ENCODE results near the gene TCTA. TPM values are rescaled to one million over a fixed set of nuclear protein-coding genes. Genes with fewer than 3 reads are reported as not detected.
A peak's percentile ranks its signal among the peaks of the same experiment; 100 is the strongest.

TCTA gene
- total and polyA plus RNA-seq, 7 experiments from 2014 or later: 24.9 to 48.3 (median 33.1) TPM

- no peaks in the 10 kb centered on the region for H3K36me3 ChIP-seq (ENCODE audit: control insufficient read depth in 2 of 3, insufficient read depth in 3 of 3, low read length in 3 of 3)
- DNase-seq (no peak), ATAC-seq (no peak)
- no peaks in the 10 kb centered on the region for H3K4me1 ChIP-seq (ENCODE audit: control insufficient read depth in 2 of 2, insufficient read depth in 2 of 2, low read length in 2 of 2)
- Mint-ChIP-seq H3K27me3 (no peaks in the 10 kb centered on the region), H3K4me1 (peaks cover 0 to under 1% (median 0%) of the 10 kb centered on the region in 7 donors), H3K36me3 (no peaks in the 10 kb centered on the region), H3K9me3 (no peaks in the 10 kb centered on the region), H3K4me3 (no peak overlapping the region), H3K27ac (no peak overlapping the region)
- H3K27me3 ChIP-seq (ENCODE audit: control insufficient read depth in 2 of 2, insufficient read depth in 2 of 2, low read length in 2 of 2): no peaks in the 10 kb centered on the region
- POLR2A ChIA-PET: no interaction called here
- no peak overlapping the region for H3K4me3 ChIP-seq (ENCODE audit: low read length)
- H3K27ac ChIP-seq (ENCODE audit: low read depth, low read length): no peak overlapping the region
- no peaks in the 10 kb centered on the region for H3K9me3 ChIP-seq (ENCODE audit: control insufficient read depth in 2 of 3, low read length in 3 of 3)
- intact Hi-C loops (cut with micrococcal nuclease): no loop called here
- CTCF ChIA-PET: no interaction called here
Measured at GRCh38 chr3:49456466-49456865, 44.2 kb downstream of the TCTA start.

- DNase-seq (no peak), ATAC-seq (no peak)
- H3K4me1 ChIP-seq (ENCODE audit: control insufficient read depth in 2 of 2, insufficient read depth in 2 of 2, low read length in 2 of 2): no peaks in the 10 kb centered on the region
- no peaks in the 10 kb centered on the region for H3K36me3 ChIP-seq (ENCODE audit: control insufficient read depth in 2 of 3, insufficient read depth in 3 of 3, low read length in 3 of 3)
- POLR2A ChIA-PET: no interaction called here
- CTCF ChIA-PET: interaction anchor here (0.6 to 1.3 kb wide), 3 partner anchors 56 to 504 kb away, joined by 3 to 4 read pairs (median 3); partner anchors contain the start of gene USP4
- no peaks in the 10 kb centered on the region for H3K9me3 ChIP-seq (ENCODE audit: control insufficient read depth in 2 of 3, low read length in 3 of 3)
- no peaks in the 10 kb centered on the region for H3K9me3 Mint-ChIP-seq
- intact Hi-C loops (cut with micrococcal nuclease): no loop called here
- no peak overlapping the region for H3K27ac Mint-ChIP-seq
- H3K4me3 ChIP-seq (ENCODE audit: low read length): no peak overlapping the region
- H3K27me3 ChIP-seq (ENCODE audit: control insufficient read depth in 2 of 2, insufficient read depth in 2 of 2, low read length in 2 of 2): no peaks in the 10 kb centered on the region
- H3K4me3 Mint-ChIP-seq: no peak overlapping the region
- no peaks in the 10 kb centered on the region for H3K36me3 Mint-ChIP-seq
- H3K27me3 Mint-ChIP-seq: no peaks in the 10 kb centered on the region
- peaks cover 0 to 5% (median 0%) of the 10 kb centered on the region in 7 donors for H3K4me1 Mint-ChIP-seq
- H3K27ac ChIP-seq (ENCODE audit: low read depth, low read length): no peak overlapping the region
Measured at GRCh38 chr3:49460188-49460890, 48.1 kb downstream of the TCTA start.

- no peak overlapping the region for H3K4me3 ChIP-seq (ENCODE audit: low read length)
- H3K27me3 ChIP-seq (ENCODE audit: control insufficient read depth in 2 of 2, insufficient read depth in 2 of 2, low read length in 2 of 2): no peaks in the 10 kb centered on the region
- H3K27ac ChIP-seq (ENCODE audit: low read depth, low read length): no peak overlapping the region
- no peaks in the 10 kb centered on the region for H3K4me1 ChIP-seq (ENCODE audit: control insufficient read depth in 2 of 2, insufficient read depth in 2 of 2, low read length in 2 of 2)
- no peaks in the 10 kb centered on the region for H3K36me3 ChIP-seq (ENCODE audit: control insufficient read depth in 2 of 3, insufficient read depth in 3 of 3, low read length in 3 of 3)
- intact Hi-C loops (cut with micrococcal nuclease): no loop called here
- peaks cover 0 to 5% (median 0%) of the 10 kb centered on the region in 7 donors for H3K4me1 Mint-ChIP-seq
- ChIA-PET POLR2A (no interaction called here), CTCF (interaction anchor here (0.6 to 1.3 kb wide), 4 partner anchors 12 to 504 kb away, joined by 3 to 4 read pairs (median 3); partner anchors contain the start of gene USP4)
- no peaks in the 10 kb centered on the region for H3K36me3 Mint-ChIP-seq
- no peaks in the 10 kb centered on the region for H3K27me3 Mint-ChIP-seq
- no peaks in the 10 kb centered on the region for H3K9me3 Mint-ChIP-seq
- DNase-seq (no peak), ATAC-seq (no peak)
- no peak overlapping the region for H3K4me3 Mint-ChIP-seq
- no peak overlapping the region for H3K27ac Mint-ChIP-seq
- no peaks in the 10 kb centered on the region for H3K9me3 ChIP-seq (ENCODE audit: control insufficient read depth in 2 of 3, low read length in 3 of 3)
Measured at GRCh38 chr3:49460956-49461355, 48.7 kb downstream of the TCTA start.

GRCh38 chr3:49461443-49462171 lies 49.4 kb downstream of the TCTA start:
- Histone ChIP-seq H3K27me3 (ENCODE audit: control insufficient read depth in 2 of 2, insufficient read depth in 2 of 2, low read length in 2 of 2) (no peaks in the 10 kb centered on the region), H3K4me3 (ENCODE audit: low read length) (no peak overlapping the region), H3K36me3 (ENCODE audit: control insufficient read depth in 2 of 3, insufficient read depth in 3 of 3, low read length in 3 of 3) (no peaks in the 10 kb centered on the region), H3K27ac (ENCODE audit: low read depth, low read length) (no peak overlapping the region), H3K9me3 (ENCODE audit: control insufficient read depth in 2 of 3, low read length in 3 of 3) (no peaks in the 10 kb centered on the region), H3K4me1 (ENCODE audit: control insufficient read depth in 2 of 2, insufficient read depth in 2 of 2, low read length in 2 of 2) (no peaks in the 10 kb centered on the region)
- H3K4me1 Mint-ChIP-seq: peaks cover 0 to 5% (median 0%) of the 10 kb centered on the region in 7 donors
- ChIA-PET POLR2A (no interaction called here), CTCF (interaction anchor here (1.1 kb wide), 1 partner anchor 13 kb away, joined by 3 read pairs; no protein-coding TSS in a partner anchor)
- DNase-seq (no peak), ATAC-seq (no peak)
- no peak overlapping the region for H3K4me3 Mint-ChIP-seq
- no peaks in the 10 kb centered on the region for H3K36me3 Mint-ChIP-seq
- H3K27ac Mint-ChIP-seq: peak overlapping the region in 1 of 9 donors; percentile 68
- H3K27me3 Mint-ChIP-seq: no peaks in the 10 kb centered on the region
- intact Hi-C loops (cut with micrococcal nuclease): no loop called here
- H3K9me3 Mint-ChIP-seq: no peaks in the 10 kb centered on the region

- Histone ChIP-seq H3K4me3 (ENCODE audit: low read length) (no peak overlapping the region), H3K27ac (ENCODE audit: low read depth, low read length) (no peak overlapping the region), H3K4me1 (ENCODE audit: control insufficient read depth in 2 of 2, insufficient read depth in 2 of 2, low read length in 2 of 2) (no peaks in the 10 kb centered on the region), H3K9me3 (ENCODE audit: control insufficient read depth in 2 of 3, low read length in 3 of 3) (no peaks in the 10 kb centered on the region), H3K27me3 (ENCODE audit: control insufficient read depth in 2 of 2, insufficient read depth in 2 of 2, low read length in 2 of 2) (no peaks in the 10 kb centered on the region), H3K36me3 (ENCODE audit: control insufficient read depth in 2 of 3, insufficient read depth in 3 of 3, low read length in 3 of 3) (no peaks in the 10 kb centered on the region)
- no peak overlapping the region for H3K4me3 Mint-ChIP-seq
- H3K27me3 Mint-ChIP-seq: no peaks in the 10 kb centered on the region
- ATAC-seq (no peak), DNase-seq (no peak)
- peaks cover 0 to 5% (median 0%) of the 10 kb centered on the region in 7 donors for H3K4me1 Mint-ChIP-seq
- ChIA-PET CTCF (interaction anchor here (1.1 kb wide), 1 partner anchor 13 kb away, joined by 3 read pairs; no protein-coding TSS in a partner anchor), POLR2A (no interaction called here)
- no peaks in the 10 kb centered on the region for H3K36me3 Mint-ChIP-seq
- no peak overlapping the region for H3K27ac Mint-ChIP-seq
- intact Hi-C loops (cut with micrococcal nuclease): no loop called here
- H3K9me3 Mint-ChIP-seq: no peaks in the 10 kb centered on the region
Measured at GRCh38 chr3:49462222-49462621, 50.0 kb downstream of the TCTA start.

- Histone ChIP-seq H3K4me3 (ENCODE audit: low read length) (no peak overlapping the region), H3K9me3 (ENCODE audit: control insufficient read depth in 2 of 3, low read length in 3 of 3) (no peaks in the 10 kb centered on the region), H3K36me3 (ENCODE audit: control insufficient read depth in 2 of 3, insufficient read depth in 3 of 3, low read length in 3 of 3) (no peaks in the 10 kb centered on the region), H3K27ac (ENCODE audit: low read depth, low read length) (no peak overlapping the region), H3K27me3 (ENCODE audit: control insufficient read depth in 2 of 2, insufficient read depth in 2 of 2, low read length in 2 of 2) (no peaks in the 10 kb centered on the region), H3K4me1 (ENCODE audit: control insufficient read depth in 2 of 2, insufficient read depth in 2 of 2, low read length in 2 of 2) (peaks cover 3 to 6% of the 10 kb centered on the region in 2 donors)
- no peak for ATAC-seq
- no peak for DNase-seq
- Mint-ChIP-seq H3K27ac (no peak overlapping the region), H3K36me3 (no peaks in the 10 kb centered on the region), H3K27me3 (no peaks in the 10 kb centered on the region), H3K4me1 (peaks cover 0 to 11% (median 6%) of the 10 kb centered on the region in 7 donors), H3K4me3 (no peak overlapping the region), H3K9me3 (no peaks in the 10 kb centered on the region)
- intact Hi-C loops (cut with micrococcal nuclease): no loop called here
- POLR2A ChIA-PET: no interaction called here
- CTCF ChIA-PET: interaction anchor here (0.7 kb wide), 1 partner anchor 15 kb away, joined by 3 read pairs; no protein-coding TSS in a partner anchor
Measured at GRCh38 chr3:49465270-49466034, 53.2 kb downstream of the TCTA start.

All from naive thymus-derived CD4-positive, alpha-beta T cell (primary cell).